HG02870 (cell line): ENCODE measurements around the gene DIP2B.
"Not testable (repeated sequence)": the region's sequence is repeated elsewhere in the genome, so short reads cannot be mapped to it uniquely, and the experiment has no call there.

Experiments used
- ATAC-seq: cut with Tn5 transposase; IDR thresholded peaks from one replicate; pipeline ENCODE4 v1.9.1; 2021; ENCODE audit warnings: mild to moderate bottlenecking, moderate library complexity; ENCODE audit not compliant: unreplicated experiment

Gene DIP2B

DNA sequence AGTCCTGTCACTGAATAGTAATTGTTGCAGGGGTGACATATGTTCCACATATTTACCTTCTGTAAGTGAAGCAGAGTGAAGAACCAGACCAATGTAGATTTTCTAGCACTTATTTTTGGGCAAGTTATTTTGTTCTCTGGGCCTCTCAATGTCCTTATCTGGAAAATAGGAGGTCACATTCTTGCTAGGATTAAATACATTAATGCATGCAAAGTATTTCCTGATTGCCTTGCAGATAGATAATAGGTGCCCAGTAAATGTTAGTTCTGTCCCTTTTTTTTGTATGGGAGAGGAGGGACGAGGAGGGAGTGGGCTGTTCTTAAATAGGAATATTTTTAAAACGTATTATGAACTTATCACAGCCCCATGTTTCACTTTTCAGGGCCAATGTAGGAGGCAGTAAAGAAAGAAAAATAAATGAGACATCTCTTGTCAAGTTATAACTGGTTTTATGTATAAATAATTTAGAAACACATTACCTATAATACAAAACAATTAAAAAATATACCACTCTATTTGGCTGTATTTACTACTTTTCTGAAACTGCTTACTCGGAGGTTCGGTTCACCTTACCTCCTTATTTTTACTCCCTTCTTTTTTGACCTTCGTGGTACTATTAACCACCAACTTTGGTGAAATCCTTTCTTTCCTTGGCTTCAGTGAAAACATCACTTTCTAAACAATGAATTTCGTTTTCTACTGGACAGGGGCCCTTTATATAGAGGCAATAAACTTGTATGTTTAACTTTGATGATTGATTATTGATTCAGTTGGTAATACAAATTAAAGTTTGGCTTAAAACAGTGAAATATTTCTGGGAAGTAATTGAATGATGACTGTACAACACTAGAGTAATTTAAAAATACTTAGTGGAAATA is 41.9 kb downstream of the DIP2B start:
- ATAC-seq = no peak

DNA sequence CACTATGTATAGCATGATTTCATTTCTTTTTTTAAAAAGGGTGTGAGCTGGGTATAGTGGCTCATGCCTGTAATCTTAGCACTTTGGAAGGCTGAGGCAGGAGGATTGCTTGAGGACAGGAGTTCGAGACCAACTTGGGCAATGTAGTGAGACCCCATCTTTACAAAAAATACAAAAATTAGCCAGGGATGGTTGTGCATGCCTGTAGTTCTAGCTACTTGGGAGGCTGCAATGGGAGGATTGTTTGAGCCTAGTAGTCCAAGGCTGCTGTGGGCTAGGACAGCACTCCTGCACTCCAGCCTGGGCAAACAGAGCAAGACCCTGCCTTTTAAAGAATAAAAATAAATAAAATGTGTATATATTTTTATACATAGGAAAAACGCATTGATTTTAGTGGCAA is 43.0 kb downstream of the DIP2B start:
- ATAC-seq = no peak

DNA sequence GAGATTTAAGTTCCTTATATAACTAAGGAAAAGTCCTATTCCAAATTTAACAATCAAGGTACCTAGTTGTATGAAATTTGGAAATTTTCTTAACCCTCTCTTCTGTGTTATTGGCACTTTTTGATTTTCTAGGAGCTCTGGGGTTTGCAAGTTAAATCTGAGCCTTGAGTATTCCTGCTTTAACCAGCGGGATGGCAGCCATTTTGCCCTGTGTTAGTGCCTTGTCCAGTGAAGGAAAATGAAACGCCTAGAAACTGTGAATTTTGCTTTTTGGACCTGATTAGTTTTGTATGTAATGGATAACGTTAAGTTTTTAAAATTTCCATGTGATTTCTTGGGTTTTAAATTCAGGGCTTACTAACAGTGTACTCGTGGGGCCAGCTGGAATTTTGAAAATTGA is 45.1 kb downstream of the DIP2B start:
- ATAC-seq = no peak

DNA sequence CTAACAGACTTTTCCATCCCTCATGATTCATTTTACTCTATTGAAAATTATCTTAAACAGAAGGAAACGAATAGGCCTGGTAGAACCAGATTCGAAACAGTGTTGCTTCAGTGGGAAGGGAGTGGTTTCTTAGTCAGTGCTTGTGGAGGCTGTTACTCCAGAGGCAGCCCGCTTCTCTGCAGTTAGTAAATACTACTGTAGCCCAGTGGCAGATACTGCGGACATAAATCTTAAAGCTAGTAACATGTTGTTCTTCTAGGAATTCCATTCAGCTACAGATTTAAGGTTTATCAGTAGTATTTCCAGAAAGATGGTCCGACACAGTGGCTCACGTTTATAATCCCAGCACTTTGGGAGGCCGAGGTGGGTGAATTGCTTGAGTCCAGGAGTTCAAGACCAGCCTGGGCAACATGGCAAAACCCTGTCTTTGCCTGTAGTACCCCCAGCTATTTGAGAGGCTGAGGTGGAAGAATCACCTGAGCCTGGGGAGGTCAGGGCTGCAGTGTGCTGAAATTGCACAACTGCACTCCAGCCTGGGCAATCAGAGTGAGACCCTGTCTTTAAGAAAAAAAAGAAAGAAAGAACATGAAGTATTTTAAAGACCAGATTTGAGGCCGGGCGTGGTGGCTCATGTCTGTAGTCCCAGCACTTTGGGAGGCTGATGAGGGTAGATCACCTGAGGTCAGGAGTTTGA is 45.9 kb downstream of the DIP2B start:
- no peak for ATAC-seq

DNA sequence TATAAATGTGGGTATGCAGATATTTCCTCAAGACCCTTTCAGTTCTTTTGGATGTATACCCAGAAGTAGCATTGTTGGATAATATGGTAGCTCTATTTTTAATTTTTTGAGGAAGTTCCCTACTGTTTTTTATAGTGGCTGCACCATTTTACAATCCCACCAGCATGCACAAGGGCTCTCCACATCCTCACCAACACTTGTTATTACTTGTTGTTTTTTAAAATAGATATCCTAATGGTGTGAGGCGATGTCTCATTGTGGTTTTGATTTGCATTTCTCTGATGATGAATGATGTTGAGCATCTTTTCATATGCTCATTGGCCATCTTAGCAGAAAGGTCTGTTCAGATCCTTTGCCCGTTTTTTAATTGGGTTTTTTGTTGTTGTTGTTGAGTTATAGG is 47.1 kb downstream of the DIP2B start:
- no peak for ATAC-seq

DNA sequence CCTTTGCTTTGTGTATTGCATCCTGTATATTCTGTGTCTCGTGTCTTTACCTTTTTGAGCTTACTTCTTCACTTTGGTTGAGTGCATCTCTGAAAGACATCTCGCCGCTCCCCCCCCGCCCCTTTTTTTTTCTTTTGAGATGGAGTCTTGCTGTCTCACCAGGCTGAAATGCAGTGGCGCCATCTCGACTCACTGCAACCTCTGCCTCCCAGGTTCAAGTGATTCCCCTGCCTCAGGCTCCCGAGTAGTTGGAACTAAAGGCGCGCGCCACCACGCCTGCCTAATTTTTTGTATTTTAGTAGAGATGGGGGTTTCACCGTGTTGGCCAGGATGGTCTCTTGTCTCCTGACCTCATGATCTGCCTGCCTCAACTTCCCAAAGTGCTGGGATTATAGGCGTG is 49.9 kb downstream of the DIP2B start:
- ATAC-seq = no peak

DNA sequence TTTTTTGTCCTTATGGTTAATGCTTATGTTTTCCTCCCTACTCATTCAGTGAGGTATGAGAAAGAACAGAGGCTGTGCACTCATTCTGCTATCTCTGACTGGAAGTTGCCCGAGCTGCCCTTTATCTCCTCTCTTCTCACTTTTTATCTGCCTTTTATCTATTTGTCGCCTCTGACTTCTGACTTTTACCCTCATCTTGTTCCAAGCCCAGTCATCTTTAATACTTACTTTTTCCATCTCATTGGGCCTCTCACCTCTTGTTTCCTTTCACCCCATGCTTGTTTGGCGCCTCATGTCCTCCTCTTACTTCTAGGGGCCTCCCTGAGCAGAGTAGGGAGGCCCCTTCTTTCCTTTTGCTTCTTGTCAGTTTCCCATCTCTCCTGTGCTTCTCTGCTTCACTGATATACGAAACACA is 50.7 kb downstream of the DIP2B start:
- ATAC-seq = no peak

DNA sequence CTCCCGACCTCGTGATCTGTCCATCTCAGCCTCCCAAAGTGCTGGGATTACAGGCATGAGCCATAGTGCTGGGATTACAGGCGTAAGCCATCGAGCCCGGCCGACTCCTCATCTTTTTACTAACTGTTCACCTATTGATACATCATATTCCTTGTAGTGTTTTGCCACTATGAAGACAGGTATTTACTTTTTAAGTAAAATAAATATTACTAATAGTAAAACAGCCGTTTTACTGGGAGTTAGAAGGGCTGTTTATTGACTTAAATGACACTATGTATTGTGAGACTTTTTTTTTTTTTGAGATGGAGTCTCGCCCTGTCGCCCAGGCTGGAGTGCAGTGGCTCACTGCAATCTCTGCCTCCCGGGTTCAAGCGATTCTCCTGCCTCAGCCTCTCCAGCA is 51.5 kb downstream of the DIP2B start:
- ATAC-seq = no peak

DNA sequence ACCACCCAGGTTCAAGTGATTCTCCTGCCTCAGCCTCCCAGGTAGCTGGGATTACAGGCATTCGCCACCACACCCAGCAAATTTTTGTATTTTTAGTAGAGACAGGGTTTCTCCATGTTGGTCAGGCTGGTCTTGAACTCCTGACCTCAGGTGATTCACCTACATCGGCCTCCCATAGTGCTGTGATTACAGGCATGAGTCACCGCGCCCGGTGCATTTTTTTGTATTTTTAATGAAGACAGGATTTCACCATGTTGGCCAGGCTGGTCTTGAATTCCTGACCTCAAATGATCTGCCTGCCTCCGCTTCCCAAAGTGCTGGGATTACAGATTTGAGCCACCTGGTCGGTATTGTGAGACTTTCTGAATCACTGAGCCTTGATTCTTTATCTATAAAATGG is 52.0 kb downstream of the DIP2B start:
- not testable (repeated sequence) for ATAC-seq

DNA sequence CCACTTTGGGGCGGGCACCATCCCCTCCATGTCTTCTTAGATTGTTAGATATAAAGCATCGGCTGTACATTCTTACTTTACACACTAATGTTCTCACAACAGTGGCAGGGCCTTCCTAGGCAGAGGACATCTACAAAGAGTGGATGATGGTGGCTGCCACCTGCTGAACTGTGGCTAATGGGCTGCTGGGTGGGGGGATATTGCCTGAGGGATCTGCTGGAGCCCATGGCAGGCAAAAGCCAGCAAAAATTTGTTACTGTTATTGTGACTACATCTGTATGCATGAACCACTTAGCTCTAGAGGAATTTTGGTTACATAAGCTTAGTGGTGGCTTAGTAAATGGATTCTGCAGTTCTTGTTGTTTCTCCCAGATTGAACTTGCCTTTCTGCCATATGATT is 52.6 kb downstream of the DIP2B start:
- no peak for ATAC-seq

DNA sequence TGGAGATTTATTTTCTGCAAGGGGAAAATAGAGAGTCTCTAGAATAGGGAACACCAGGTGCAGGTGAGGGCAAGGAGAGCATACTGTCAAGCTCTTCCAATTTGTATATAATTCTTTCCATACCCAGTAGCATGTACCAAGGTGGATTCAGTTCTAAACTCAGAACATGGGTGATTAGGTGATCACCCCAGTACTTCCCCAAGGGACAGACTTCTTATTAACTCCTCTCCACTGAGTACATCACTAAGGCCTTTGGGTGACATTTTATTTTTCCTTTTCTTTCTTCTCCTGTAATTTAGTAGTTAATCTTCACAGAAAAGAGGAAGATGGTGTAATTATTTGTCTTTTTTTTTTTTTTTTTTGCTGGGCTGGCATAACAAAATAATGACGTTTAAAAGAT is 54.2 kb downstream of the DIP2B start:
- ATAC-seq = no peak

DNA sequence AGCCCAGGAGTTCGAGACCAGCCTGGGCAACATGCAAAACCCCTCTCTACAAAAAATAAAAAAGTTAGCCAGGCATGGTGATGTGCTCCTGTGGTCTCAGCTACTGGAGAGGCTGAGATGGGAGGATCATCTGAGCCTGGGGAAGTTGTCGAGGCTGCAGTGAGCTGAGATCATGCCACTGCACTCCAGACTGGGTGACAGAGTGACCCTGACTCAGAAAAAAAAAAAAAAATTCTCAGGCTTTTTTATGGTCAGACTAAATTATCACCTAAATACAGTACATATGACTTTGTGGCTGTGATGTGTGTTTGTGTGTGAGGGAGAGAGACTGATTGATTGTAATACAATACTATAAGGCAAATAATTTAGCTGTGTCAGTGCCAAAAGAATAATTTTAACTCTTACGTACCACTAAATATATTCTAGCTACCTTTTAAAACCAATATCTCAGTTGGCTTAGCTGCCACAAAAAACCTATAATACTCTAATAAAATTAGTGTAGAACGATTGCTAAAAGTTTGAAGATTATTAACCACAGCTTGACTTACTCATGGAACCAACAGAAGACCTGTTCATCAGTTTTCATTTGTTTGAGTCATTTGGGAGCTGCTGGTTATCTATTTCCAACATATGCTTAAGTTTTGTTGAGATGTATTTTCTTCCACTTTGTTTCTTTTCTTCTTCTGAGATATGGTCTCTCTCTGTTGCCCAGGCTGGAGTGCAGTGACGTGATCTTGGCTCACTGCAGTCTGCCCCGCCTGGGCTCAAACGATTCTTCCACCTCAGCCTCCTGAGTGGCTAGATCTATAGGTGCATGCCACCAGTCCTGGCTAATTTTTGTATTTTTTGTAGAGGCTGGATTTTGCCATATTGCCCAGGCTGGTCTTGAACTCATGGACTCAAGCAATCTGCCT is 58.0 kb downstream of the DIP2B start:
- no peak for ATAC-seq

DNA sequence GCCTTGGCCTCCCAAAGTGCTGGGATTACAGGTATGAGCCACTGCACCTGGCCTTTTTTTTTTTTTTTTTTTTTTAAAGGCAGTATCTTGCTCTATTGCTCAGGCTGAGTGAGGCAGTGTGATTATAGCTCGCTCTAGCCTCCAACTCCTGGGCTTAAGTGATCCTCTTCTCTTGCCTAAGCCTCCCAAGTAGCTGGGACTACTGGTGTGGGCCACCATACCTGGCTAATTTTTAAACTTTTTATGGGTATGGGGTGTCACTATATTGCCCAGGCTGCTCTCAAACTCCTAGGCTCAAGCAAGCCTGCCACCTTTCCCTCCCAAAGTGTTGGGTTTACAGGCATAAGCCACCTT is 58.6 kb downstream of the DIP2B start:
- no peak for ATAC-seq

DNA sequence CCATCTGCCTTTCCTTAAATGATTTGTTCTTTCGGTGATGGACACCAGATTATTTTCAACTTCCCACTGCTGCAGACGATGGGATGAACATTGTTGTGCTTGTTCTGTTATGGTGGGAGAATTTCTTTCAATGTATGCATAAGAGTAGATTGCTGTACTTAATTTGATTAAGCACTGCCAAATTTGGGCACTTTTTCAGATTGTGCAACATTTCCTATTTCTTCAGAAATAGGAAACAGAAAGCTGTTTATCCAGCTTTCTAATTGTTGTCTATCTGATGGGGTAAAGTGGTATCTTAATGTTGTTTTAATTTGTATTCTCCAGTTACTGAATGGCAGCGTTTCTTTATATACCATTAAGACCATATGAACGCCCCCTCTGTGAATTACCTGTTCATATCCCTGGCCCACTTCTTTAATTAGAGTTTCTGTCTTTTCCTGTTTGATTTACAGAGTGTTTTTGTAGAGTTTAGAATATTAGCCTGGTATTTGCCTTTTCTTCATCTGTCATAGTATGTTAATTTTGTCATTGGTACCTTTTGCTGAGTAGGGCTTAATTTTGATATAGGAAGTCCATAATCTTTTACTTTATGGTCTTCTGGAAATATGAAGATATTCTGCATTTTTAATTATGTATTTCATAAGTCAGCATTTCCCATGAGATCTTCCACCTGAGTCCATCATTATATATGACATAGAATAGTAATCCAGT is 59.6 kb downstream of the DIP2B start:
- ATAC-seq = no peak

DNA sequence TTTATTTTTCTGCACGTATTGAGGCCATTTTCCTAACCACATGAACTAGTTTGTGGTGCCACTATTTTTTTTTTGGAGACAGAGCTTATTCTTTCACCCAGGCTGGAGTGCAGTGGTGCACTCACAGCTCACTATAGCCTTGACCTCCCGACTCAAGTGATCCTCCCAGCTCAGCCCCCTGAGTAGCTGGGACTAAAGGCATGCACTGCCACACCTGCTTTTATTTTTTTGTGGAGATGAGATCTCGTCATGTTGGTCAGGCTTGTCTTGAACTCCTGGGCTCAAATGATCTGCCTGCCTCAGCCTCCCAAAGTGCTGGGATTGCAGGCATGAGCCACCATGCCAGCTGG is 60.1 kb downstream of the DIP2B start:
- ATAC-seq = no peak

DNA sequence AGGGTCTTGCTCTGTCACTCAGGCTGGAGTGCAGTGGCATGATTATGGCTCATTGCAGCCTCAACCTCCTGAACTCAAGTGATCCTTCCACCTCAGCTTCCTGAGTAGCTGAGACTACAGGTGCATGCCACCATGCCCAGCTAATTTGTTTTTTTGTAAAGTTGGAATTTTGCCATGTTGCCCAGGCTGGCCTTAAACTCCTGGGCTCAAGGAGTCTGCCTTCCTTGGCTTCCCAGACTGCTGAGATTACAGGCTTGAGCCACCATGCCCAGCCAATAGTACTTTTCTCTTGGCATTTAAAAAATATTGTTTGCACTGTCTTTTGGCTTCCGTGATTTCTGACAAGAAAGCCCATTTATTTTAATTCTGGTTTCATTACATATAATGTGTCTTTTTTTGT is 61.3 kb downstream of the DIP2B start:
- no peak for ATAC-seq

DNA sequence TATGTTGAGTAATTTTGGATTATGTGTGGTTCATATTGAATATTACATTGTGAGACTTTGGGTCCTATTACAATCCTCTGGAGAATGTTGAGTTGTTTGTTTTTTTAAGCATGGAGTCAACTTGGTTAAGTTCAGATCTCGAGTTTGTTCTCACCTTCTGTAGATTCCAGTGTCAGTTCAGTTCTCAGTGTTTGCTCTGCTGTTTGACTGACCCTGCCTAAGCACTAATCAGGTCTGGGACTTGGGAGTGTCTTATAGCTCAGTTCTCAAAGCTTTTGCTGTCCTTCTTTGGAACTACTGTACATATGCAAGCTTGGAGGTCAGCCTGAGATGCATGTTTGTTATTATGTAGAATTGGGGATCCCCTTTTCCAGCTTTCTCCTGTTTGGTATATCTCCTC is 63.1 kb downstream of the DIP2B start:
- ATAC-seq = no peak

DNA sequence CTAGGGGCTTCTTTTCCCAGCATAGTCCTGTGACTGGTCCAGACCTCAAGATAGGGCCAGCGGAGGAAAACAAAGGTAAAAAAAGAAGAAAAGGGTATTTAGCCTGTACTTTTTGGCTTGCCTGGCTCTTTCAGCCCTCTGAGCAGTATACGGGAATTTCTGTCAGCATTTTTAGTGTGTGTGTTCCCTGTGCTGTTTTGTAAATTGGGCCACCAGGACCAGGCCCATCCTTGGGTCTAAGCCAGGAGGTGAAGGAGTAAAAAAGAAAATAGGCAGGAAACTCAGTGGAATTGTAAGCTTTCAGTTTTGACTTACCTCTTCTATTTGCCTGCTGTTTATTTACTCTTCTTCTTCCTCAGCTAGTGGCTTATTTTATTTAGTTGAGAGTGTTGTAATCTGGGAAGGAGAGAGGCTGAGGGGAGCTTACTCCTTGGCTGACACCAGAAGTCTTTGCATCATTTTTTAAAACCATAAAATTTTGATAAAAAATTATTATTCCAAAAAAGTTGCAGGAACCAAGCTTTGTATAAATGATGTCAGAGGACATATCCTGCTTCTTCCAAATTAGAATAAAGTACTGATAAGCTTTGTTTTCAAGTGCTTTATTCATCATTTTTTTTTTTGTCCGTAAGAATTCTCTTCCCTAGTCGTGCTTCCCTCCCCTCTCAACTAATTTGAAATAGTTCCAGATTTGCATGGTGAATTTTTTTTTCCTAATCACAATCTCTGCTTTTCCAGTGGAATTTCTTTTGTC is 63.7 kb downstream of the DIP2B start:
- ATAC-seq = no peak

DNA sequence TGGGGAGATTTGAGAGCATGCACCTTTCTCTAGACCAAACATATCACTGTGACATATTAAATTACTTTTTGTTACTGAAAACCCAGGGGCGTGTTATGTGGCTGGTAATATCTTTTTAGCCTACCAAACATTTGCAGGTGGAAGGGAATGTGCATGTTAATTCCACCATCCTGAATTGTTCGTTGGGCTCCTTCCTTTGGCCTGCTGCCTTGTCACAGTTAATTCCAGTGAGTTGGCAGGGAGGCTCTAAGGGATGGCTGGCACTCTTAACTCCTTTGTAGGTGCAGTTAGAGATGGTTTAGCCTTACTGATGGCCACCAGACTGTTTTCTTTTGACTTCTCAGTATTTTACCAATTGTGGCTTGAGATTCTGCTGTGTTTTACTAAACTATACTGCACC is 64.5 kb downstream of the DIP2B start:
- ATAC-seq = no peak

DNA sequence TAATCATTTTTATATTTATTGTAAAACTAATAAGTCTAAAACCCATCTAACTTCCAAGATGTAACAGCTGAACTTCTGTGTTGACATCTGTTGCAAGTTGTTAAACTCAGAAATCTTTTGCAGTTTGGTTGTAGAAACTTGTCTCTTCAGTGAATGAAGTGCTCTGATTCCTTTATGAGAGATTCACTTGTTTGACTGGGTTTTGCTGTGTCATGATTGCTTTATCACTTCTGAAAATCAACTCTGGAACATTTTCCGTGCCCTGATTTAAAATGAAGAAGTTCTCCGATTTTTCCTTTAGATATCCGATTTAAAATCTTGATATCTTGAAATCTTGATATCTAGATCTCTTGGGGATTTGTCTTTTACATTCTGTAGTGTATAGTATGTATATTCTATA is 65.1 kb downstream of the DIP2B start:
- no peak for ATAC-seq
